Hair follicular keratinocyte (primary cell): Measurements from ENCODE around the gene URI1. TPM values are rescaled to one million over a fixed set of nuclear protein-coding genes. Genes with fewer than 3 reads are reported as not detected.

Experiments
- total RNA-seq: library from RNA; depleted of rRNA; stranded (reverse); fragments of >200 nt; gene quantifications from 2 replicates; pipeline ENCODE4 v1.2.3, GENCODE V29; 2015

Gene URI1, protein sequence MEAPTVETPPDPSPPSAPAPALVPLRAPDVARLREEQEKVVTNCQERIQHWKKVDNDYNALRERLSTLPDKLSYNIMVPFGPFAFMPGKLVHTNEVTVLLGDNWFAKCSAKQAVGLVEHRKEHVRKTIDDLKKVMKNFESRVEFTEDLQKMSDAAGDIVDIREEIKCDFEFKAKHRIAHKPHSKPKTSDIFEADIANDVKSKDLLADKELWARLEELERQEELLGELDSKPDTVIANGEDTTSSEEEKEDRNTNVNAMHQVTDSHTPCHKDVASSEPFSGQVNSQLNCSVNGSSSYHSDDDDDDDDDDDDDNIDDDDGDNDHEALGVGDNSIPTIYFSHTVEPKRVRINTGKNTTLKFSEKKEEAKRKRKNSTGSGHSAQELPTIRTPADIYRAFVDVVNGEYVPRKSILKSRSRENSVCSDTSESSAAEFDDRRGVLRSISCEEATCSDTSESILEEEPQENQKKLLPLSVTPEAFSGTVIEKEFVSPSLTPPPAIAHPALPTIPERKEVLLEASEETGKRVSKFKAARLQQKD
- total RNA-seq = 49.1 and 55.2 TPM in 2 replicates

DNA sequence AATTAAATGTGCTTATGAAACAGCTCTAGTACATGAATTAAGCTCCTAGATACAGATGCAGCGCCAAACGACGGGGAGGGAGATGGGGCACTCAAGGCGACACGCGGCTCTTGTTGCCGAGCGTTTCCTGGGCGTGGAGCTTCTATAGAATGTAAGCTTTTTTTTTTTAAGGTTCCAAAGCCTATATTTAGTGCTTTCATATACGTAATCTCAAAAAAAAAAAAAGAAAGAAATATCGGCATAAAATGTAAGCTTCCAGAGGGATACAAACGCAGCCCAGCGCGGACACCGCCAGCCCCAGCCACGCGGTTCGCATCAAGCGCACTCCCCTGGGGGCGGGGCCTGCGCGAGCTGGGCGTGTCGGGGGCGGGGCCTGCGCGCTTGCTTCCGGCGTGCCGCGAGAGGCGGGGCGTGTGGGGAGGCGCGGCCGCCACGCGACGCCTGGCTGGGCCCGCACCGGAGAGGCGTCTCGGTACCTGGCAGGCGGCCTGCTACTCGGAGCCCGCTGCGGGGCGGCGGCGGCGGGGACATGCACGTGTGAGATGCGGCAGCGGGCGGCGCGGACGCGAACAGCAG lies at the start of gene URI1:
TSS of gene URI1 (plus strand) at position 412 of the 576 bp plus-strand sequence. CDS start 309 bp downstream, outside the sequence.

Other genes with a start within 250 kb of the URI1 start
- 26.5 and 30.9 TPM in 2 replicates for gene C19orf12, start 227.0 kb upstream of the URI1 start, total RNA-seq
- gene CCNE1, start 130.2 kb upstream of the URI1 start, total RNA-seq = 11.6 and 12.4 TPM in 2 replicates